Activated CD8-positive, alpha-beta memory T cell treated with anti-CD3 and anti-CD28 coated beads for 36 hours (primary cell): ENCODE measurements around the gene TTC23. TPM values are rescaled to one million over a fixed set of nuclear protein-coding genes. Genes with fewer than 3 reads are reported as not detected.
"Not testable (repeated sequence)": the region's sequence is repeated elsewhere in the genome, so short reads cannot be mapped to it uniquely, and the experiment has no call there.

Experiments
- CTCF ChIA-PET: fragments of 350-600 bp; sonication (Branson Sonifier 250); formaldehyde crosslinking; loops from one replicate; lab custom pipeline; 2021; ENCODE audit warnings: antibody characterized with exemption; lab: Charles Lee
- POLR2A ChIA-PET: fragments of 350-600 bp; sonication (Branson Sonifier 250); formaldehyde crosslinking; loops from one replicate; lab custom pipeline; 2021; ENCODE audit warnings: antibody characterized with exemption; lab: Charles Lee
- total RNA-seq, 2 experiments: library from RNA; stranded (reverse); gene quantifications; one replicate each; pipeline ENCODE4 v1.2.3, GENCODE V29; 2021

Gene TTC23
- total RNA-seq, 2 experiments from 2014 or later, result 2.1 to 2.2 TPM

DNA sequence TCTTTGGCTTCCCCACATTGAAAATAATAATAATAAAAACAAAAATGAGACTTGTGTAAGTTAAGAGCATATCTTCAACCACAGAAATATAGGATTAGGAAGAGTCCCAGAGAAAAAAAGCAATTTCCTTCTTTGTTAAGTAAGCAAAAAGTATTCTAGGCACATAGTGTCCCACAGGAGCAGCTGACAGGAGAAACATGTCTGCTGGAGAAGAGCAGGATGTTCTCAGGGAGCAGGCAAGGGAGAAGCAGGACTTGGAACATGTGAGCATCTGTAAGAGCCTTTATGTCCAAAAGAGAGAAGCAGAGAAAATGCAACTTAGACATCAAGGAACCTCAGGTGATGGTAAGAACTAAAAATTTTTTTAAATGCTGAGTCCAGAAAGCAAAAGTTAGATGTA lies 39.0 kb downstream of the TTC23 start:
- ChIA-PET POLR2A (no interaction called here), CTCF (no interaction called here)

DNA sequence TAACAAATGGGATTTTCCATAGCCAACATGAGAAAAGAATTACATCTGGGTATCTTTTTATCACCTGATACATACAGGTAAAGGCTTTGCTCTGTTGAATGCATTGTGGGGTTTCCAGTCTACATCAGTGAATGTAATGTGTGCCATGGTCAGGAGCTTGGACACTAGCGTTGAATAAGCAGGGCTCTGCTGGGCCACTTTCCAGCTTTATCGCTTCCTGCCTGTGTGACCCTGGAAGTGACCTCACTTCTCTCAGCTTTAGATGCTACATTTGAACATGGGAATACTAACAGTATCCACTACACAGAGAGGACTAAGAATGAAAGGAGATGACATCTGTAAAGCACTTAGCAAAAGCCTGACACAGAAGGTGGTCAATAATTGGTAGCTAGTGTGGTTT lies 40.1 kb downstream of the TTC23 start:
- CTCF ChIA-PET, result no interaction called here
- POLR2A ChIA-PET, result no interaction called here

DNA sequence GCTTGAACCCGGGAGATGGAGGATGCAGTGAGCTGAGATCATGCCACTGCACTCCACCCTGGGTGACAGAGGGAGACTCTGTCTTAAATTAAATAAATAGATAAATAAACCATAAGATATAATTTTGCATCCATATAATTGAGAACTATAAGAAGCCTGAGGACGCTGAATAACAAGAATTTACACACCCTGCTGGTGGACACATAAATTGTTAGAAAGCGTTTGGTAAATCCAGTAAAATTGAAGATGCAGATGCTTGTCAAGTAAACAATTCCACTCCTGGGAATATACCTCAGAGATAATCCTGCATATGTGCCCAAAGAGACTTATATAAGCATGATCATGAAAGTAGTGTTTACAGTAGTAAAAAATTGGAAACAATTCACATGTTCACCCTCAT lies 41.7 kb downstream of the TTC23 start:
- CTCF ChIA-PET, result no interaction called here

DNA sequence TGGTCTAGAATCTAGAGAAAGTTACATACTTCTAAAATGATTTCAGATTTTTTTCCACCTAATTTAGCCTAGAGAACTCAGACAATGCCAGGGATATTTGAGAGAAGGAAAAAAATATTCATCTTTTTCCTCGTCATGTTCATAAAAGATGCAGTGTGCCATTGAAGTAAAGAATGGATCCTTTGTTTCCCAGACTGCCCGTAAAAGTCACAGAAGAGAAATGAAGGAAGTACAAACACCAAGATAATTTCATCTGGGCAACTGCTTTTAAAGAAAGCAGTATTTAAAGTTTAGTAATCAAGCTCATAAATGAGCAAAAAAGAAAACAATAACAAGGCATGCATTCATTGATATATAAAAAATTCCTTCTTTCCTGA lies 47.2 kb downstream of the TTC23 start:
- ChIA-PET POLR2A (no interaction called here), CTCF (no interaction called here)

More for the DNA sequence above, 41.7 kb downstream of the TTC23 start:
- POLR2A ChIA-PET, result no interaction called here

DNA sequence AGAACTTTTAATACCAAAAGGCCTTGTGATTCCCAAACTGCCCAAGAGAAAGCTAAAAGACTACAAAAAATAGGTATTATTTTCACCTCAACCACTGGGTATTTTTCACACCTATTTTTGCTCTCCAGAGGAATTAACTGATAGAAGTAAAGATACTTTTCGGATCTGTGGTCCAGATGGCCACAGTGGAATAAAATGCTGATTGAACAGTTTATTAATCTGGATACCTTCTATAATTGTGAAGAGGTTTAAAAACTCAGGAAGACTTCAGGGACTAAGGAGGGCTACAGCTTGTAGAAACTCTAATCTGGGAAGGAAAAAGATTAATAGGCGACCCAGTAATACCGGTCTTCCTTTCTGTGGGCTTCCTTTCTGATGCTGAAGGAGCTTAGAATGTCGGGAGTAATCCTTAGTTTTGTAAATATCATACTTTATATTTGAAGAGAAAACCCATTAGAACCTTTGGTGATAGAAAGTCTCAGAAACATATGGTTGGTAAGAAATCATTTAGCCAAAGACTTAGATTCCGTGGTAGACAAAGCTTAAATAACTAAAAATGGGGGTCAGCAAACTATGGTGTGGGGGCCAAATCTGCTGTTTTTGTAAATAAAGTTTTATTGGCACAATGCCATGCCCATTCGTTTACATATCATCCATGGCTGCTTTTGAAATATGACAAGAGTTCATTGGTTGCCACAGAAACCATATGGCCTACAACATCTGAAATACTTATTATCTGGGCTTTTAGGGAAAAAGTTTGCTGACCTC lies 47.8 kb downstream of the TTC23 start:
- ChIA-PET POLR2A (no interaction called here), CTCF (no interaction called here)

DNA sequence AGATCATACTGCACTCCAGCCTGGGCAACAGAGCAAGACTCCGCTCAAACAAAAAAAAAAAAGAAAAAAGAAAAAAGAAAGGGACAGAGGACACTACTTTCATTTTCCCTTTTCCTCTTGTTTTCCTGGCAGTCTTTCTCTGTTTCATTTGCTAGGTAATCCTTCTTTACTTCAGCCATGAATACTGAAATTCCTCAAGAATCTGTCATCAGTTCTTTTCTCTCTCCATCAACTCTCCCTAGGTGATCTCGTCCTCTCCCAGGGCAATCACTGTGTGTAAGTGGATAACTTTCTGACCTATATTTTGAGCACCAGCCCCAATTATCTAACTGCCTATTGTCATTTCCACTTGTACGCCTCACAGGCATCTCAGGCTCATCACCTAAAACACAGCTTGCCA lies 51.5 kb downstream of the TTC23 start:
- ChIA-PET CTCF (no interaction called here), POLR2A (no interaction called here)

DNA sequence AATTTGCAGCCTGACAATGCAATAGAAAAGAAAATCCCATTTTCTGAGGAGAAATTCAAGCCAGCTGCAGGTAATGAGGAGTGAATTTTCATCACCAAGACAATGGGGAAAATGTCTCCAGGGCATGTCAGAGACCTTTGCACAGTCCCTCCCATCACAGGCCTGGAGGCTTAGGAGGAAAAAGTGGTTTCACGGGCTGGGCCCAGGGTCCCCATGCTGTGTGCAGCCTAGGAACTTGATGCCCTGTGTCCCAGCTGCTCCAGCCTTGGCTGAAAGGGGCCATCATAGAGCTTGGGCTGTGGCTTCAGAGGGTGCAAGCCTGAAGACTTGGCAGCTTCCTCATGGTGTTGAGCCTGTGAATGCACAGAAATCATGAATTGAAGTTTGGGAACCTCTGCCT lies 57.2 kb downstream of the TTC23 start:
- POLR2A ChIA-PET, CTCF ChIA-PET: not testable (repeated sequence)

DNA sequence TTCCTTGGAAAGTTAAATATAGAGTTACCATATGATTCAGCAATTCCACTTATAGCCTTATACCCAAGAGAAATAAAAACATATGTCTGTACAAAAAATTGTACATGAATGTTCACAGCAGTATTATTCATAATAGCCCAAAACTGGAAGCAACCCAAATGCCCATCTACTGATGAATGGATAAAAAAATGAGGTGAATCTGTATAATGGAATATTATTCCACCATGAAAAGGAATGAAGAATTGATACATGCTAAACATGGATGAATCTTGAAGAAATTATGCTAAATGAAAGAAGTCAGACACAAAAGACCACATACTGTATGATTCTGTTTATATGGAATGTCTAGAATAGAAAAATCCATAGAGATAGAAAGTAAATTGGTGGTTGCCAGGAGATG lies 61.4 kb downstream of the TTC23 start:
- ChIA-PET CTCF (no interaction called here), POLR2A (no interaction called here)

DNA sequence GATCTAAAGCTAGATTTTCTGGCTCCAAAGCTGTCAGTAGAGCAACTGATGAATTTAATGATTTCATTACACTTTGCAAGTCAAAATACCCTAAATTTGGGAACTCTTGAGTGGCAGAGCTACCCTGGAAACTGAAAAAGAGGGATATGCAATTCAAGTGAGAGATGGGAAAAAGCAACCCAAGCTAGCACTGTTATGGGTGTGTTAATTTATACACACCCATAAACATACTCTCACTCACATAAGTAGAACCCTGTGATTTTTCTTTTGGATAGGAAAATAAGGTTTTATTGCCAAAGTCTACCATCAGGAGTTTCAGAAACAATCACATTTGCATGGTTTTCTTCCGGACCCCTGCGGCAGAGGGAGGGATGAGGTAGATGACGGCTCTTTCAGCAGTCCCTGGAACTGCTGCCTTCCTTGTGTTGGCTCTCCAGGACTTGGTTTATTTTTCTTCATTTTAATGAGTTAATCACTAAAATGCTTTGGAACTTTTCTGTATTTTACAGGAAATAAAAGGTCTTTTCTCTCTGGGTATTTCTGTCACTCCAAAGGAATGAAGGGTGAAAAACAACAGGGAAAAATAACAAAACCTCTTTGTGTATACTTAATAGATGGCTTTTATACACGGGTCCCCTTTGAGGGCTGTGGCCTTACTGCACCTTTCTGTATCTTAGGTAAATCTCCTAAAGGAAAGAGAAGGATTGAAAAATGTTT lies 63.8 kb downstream of the TTC23 start:
- CTCF ChIA-PET, result no interaction called here

DNA sequence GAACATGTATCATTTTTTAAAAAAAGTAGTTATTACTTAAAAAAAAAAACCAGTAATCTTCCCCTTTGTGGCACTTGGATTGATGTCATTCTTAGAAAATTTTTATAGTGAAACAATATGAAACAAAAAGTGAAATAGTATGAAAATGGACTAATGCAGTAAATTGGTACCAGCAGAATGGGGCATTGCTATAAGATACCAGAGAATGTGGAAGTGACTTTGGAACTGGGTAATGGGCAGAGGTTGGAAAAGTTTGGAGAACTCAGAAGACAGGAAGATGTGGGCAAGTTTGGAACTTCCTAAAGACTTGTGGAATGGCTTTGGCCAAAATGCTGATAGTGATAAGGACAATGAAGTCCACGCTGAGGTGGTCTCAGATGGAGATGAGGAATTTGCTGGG lies 66.6 kb downstream of the TTC23 start:
- ChIA-PET POLR2A (no interaction called here), CTCF (no interaction called here)

More for the DNA sequence above, 63.8 kb downstream of the TTC23 start:
- POLR2A ChIA-PET, result no interaction called here

DNA sequence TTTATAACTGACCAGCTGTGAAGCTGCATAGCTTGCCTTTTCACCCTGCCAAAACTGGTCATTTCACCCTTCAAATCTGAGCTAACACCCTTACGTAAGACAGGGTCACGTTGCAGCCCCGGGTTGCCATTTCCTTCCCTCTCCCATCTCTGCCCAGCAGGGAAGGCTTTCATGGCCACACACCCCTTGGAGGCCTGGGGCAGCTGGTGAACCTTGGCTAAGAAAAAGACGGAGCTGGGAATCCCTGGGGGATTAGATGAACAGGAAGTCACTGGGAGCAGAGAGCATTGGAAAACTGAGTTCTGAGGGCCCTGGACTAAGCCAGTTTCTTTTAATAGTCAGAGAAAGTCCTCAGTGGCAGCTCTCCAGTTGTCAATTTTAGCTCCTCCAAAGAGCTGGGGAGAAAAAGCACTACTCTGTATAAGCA lies 67.8 kb downstream of the TTC23 start:
- ChIA-PET POLR2A (no interaction called here), CTCF (no interaction called here)

DNA sequence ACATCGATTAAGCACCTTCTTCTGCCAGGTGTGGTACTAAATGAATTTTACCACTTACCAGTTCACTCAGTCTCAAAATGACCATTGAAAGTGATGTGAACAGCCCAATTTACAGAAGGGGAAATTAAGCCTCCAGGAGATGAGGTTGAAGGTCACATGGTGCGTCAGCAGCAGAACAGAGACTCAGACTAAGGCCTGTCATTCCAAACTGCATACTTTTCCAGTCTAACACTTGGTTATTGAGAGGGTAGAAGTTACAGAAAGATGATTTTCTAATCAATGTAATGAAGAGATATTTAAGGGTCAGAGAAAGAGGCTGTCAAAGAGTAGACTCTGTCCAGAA lies 68.4 kb downstream of the TTC23 start:
- ChIA-PET POLR2A (no interaction called here), CTCF (no interaction called here)

DNA sequence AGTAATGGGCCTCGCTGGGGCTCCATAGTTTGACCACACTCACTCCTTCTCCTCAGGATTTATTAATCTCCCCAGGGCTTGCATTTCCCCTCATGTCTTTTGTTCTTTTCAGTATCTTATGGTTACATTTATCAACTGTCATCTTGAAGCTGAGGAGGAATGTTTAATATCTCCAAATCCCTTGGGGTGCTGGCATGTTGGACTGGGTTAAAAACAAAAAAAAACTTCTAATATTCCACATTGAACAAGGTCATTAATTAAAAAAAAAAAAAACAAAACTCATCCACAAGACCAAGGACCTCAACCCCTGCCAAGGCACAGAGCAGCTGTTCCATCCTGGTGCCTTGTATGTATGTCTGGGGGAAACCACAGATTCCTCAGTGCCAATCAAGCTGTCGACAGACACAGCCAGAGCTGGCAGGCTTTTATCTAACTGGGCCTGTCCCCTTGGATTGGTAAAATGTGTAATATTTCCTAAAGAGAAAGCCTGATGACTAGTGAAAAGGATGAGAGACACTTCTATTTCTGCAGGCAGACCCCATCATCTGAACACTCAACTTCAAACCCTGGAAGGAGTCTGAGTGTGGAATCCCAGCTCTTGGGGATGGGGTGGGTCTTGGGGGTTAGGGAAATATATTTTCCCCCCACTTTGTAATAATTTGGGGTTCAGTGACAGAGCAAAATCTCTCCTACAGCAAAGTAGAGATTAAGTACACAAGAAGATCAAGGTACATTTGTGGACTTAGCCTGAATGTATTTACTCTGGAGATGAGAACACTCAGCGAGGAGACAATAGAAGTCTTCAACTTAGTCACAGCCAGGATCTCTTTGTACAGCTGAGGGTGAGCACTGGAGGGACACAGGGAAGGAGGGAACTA lies 69.1 kb downstream of the TTC23 start:
- CTCF ChIA-PET, result no interaction called here
- POLR2A ChIA-PET, result no interaction called here

DNA sequence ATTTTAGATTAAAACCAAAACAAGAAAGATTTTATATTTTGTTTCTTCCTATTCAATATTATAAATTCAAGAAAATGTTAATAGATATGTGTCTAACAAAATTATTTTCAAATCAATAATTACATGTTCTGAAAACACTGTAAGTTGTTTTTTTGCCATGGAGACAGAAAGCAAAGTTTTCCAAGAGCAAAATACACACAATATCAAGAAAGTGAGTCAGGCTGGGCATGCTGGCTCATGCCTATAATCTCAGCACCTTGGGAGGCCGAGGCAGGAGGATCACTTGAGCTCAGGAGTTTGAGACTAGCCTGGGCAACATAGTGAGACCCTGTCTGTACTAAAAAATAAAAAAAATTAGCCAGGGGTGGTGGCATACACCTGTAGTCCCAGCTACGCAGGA lies 71.7 kb downstream of the TTC23 start:
- CTCF ChIA-PET, result no interaction called here
- POLR2A ChIA-PET, result no interaction called here

DNA sequence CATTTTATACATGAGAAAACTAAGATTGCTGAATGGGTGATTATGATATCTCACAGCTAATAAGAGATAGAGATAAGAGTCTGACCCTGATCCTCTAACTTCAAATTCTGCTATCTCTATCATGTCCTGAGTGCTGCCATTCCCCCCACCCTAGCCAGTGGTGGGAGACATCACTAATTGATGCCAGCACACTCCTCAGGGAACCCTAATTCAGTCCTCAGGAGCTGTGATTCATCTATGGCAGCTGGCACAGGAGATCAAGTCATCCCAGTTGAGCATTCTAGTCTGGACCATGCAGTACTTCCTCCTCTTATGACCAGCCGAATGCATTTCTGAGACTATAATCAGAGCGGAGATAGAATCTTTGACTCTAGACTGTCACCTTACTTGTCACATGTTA lies 72.6 kb downstream of the TTC23 start:
- POLR2A ChIA-PET, result no interaction called here
- CTCF ChIA-PET, result interaction anchor here (0.7 kb wide), 1 partner anchor 17 kb away, joined by 3 read pairs; no protein-coding TSS in a partner anchor

DNA sequence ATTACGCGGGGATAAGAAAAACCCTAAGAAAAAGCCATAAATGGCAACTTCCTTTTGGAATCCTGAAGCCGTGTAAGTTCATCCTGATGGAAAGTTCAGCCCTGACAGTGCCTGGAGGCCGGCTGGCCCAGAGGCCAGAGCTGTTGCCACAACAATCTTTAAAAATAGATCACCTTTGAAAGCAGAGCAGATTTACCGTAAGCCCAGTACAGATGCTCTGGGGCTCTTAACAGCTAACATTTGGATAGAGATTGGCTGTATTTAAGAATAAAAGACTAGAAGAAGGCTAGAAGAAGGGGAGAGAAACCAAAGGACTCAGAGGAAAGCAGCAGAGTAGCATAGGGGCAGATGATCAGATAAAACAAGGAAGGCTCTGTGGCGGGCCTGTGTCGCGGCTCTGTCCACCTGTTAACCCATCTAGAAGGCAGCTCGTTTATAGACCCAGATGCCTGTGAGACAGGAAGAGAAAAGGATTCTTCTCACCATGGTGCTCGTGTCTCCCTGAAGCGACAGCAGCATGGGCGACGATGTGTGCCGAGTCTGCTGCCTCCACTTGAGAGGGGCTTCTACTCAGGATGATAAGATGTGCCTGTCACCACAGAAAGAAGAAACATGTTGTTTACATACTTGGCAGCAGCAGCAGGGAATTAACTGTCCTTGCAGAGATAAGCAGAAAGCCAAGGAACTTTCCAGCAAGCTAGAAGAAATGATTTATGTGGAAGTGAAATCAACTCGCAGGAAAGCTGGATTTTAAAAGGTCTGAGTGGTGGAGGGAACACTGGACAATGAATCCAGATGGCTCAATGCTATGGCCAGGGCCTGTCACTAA lies 74.6 kb downstream of the TTC23 start:
- POLR2A ChIA-PET, result no interaction called here
- CTCF ChIA-PET, result no interaction called here

DNA sequence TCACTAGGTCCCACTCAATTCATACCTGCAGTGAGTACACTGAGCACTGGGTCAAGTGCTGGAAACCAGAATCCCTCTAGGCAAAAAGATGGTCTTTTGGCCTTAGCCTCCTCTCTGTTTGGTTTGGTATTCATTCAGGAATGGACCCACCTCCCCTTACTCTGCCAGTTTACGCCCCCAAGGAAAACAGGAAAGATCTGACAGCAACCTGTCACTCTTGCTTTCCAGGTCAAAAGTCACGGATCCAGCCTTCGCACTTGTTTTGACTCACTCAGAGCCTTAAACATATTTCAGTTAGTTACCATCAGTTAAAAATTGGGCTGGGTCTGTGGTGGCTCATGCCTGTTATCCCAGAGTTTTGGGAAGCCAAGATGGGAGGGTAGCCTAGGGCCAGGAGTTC lies 76.4 kb downstream of the TTC23 start:
- ChIA-PET POLR2A (no interaction called here), CTCF (no interaction called here)

DNA sequence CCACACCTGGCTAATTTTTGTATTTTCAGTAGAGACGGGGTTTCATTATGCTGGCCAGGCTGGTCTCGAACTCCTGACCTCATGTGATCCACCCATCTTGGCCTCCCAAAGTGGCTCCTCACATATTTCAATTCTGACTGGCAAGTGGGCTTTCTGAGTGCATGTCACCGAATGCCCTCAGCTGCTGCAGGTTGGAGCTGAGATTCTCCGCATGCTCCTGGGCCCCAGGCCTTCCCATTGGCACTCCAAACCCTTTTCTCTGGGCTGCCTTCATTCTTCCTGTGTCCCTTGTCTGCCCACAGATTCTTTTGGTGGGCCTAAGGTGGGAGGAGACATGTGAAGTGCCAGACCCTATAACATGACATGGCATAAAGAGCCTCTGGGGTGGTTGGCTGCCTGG lies 77.2 kb downstream of the TTC23 start:
- ChIA-PET CTCF (no interaction called here), POLR2A (no interaction called here)

DNA sequence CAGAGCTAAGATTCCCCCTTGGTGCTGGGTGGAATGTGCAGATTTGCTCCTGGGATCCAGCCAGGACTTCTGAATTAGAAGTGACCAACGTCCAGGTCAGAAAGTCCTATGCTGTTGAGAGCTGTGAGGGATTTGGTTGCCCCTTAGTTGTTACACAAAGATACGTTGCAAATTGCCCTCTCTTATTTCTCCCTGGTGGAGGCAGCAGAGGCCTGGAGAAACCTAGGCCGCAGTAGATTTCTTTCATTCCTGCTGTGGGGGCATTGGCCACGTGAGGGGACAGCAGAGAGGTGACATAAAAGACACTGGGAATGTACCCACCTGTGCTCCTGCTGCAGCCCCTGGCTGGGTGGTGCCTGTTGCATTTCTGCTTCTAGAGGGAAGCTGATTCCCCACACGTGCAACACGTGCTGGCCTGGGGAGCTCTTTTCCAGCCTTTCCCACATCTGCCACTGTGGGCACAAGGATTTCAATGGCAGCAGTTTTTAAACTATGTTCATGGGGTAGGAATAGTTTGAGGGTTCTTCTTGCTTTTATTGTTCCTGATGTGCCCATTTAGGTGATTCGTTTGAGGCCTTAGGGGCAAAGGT lies 78.8 kb downstream of the TTC23 start:
- ChIA-PET CTCF (no interaction called here), POLR2A (no interaction called here)
